NCI-H2227 (cell line): ENCODE data around the gene CLCF1.
"Not testable (repeated sequence)": the region's sequence is repeated elsewhere in the genome, so short reads cannot be mapped to it uniquely, and the experiment has no call there.

Experiments used
- DNase-seq: peaks from one replicate; lab custom pipeline; 2025; ENCODE audit not compliant: unreplicated experiment; lab: John Stamatoyannopoulos, UW

Gene CLCF1

GRCh38 chr11:67344264-67344663 is 29.1 kb downstream of the CLCF1 start:
- no peak for DNase-seq

GRCh38 chr11:67337257-67337656 is 36.1 kb downstream of the CLCF1 start:
- no peak for DNase-seq

DNA sequence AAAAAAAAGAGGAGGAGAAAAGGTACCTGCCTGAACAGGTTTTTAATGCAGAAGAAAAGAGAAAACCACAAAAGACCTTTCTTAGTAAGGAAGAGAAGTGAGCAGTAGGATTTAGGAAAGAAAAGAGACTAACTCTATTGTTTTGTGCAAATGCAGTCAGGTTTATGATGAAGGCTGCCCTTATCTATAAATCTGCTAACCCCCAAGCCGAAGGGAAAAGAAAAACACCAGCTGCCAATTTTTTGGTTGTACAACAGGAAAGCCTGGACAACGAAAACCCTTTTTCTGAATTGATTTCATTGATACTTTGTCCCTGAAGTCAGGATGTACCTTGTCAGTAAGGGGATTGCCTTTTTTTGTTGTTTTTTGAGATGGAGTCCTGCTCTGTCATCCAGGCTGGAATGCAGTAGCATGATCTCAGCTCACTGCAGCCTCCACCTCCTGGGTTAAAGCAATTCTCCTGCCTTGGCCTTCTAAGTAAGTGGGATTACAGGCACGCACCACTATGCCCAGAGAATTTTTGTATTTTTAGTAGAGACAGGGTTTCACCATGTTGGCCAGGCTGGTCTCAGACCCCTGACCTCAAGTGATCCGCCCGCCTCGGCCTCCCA is 41.2 kb downstream of the CLCF1 start:
- no peak for DNase-seq

DNA sequence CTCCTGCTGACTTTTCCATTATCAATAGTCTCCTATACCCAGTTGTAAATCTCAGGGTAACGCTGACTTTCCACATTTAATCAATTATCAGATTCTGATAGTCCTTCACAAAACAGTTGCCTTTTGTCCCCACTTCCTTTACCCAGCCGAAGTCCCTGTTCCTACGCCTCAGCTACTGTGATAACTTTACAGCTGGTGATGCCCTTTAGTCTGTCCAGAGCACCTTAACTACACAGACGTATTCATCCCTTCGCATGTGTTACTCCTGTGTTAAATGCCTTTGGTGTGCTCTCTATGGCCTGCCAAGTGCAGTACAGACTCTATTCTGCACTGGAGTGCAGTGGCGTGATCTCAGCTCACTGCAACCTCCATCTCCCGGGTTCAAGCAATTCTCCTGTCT is 49.9 kb downstream of the CLCF1 start:
- DNase-seq = no peak

DNA sequence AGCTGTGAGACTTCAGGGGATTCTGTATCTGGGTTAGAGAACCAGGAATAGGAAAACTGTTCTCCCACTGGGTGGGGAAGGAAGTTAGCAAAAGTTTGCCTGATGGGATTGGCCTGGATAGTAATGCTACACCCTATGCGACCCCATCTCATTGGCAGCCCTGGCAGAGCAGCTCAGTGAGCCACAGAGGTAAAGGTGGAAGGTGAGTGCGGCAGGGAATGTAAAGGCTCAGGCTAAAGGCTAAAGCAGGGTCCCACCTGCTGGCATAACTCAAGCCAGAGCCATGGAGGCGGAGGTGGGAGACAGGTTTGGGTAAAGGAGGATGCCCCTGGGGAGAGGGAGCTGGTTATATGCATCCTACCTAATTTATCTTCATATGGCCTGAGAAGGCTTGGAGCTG is 51.3 kb downstream of the CLCF1 start:
- no peak for DNase-seq

- no peak for DNase-seq
Observed at GRCh38 chr11:67321313-67321871, 52.0 kb downstream of the CLCF1 start.

DNA sequence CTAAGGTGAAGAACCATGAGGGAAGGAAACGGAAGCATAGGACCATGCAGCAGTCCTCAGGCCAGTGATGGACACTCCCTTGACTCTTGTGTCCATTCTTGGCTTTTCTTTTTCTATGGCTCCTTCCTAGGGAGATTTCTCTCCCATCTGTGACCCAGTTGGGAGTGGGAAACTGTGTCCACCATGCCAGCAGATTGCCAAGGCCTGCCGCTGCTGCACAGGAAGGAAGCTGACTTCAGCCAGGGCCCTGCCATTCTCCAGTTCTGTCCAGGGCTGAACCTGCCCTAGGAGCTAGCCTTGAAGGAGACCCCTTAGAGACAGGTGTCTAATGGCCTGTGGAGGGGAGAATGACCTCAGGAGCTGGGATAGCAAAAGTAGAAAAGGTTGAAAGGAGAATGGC is 52.7 kb downstream of the CLCF1 start:
- DNase-seq = no peak

- no peak for DNase-seq
Observed at GRCh38 chr11:67320011-67320410, 53.4 kb downstream of the CLCF1 start.

- not testable (repeated sequence) for DNase-seq
Observed at GRCh38 chr11:67318876-67319275, 54.5 kb downstream of the CLCF1 start.

- DNase-seq = no peak
Observed at GRCh38 chr11:67317888-67318555, 55.4 kb downstream of the CLCF1 start.

DNA sequence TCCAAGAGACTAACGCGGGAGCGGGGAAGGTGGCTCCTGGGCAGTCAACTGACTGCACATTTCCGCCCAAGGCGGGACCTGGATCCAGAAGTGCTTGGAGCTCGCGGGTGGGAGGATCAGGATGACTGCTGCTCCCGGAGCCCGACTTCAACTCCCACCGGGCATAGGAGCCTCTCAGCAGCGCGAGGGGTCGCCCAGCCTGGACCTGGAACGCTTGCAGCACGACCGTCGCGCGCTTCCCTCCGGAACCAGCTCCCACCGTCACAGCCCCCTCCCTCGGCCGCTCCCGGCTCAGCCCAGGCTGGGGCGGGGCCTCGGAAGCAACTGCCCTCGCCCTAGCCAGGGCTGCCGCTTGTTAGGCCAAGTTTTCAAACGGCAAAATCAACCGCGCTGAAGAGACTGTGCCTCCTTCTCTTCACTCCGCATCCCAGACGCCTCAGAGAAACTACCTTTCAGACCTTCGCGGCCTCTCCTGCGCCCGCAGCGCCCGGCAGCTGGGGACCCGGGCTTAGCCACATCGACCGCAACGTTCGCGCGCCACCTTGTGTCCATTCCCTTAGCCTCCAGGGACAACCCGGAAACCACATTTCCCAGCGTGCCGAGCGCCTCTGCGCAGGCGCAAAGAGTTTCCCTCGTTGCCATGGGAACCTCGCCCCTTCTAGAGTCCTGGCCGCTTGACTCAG is 56.1 kb downstream of the CLCF1 start:
- DNase-seq = peak; percentile 99

GRCh38 chr11:67316882-67317204 is 56.6 kb downstream of the CLCF1 start:
- DNase-seq = no peak

DNA sequence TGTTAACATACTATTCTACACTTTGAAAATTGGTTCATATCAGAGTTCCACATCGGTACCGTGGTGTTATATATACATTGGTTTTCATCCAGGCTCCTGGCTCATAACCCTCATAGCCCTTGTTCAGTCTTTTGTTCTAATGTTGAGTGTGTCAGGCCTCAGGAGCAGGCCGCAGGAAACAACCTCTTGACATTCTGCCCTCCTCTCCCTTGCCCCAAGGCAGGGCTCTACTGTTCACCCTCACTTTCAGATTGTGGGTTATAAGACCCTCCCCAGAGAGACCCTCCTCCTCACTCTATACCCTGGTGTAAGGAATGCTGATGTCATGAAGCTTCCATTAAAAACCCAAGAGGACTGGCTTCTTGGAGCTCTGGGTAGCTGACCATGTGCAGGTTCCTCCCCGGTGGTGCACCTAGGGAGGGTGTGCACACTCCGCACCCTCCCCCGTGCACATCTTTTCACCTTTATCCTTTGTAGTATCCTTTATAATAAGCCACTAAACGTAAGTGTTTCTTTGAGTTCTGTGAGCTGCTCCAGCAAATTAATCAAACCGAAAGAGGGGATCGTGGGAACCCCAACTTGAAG is 58.0 kb downstream of the CLCF1 start:
- DNase-seq = no peak

DNA sequence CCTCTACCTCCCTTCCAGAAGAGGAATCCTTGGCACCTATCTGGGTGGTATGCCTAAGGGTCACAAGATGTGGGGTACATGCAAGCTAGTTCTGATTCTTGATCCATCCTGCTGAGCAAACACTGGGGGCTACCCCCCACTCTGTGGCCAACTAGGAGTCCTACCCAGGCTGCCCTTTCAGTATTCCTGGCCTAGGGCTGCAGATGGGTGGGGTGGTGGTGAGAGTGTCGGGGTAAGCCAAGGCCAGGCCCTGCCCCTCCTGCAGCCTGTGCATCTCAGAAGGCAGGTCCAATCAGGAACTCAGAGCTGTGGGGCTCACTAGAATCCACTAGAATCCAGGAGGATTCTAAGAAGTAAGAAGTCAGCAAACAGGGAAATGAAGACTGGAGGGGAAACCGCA is 59.2 kb downstream of the CLCF1 start:
- no peak for DNase-seq
